ENCODE measurements around the gene SERPING1.

SERPING1 gene

DNA sequence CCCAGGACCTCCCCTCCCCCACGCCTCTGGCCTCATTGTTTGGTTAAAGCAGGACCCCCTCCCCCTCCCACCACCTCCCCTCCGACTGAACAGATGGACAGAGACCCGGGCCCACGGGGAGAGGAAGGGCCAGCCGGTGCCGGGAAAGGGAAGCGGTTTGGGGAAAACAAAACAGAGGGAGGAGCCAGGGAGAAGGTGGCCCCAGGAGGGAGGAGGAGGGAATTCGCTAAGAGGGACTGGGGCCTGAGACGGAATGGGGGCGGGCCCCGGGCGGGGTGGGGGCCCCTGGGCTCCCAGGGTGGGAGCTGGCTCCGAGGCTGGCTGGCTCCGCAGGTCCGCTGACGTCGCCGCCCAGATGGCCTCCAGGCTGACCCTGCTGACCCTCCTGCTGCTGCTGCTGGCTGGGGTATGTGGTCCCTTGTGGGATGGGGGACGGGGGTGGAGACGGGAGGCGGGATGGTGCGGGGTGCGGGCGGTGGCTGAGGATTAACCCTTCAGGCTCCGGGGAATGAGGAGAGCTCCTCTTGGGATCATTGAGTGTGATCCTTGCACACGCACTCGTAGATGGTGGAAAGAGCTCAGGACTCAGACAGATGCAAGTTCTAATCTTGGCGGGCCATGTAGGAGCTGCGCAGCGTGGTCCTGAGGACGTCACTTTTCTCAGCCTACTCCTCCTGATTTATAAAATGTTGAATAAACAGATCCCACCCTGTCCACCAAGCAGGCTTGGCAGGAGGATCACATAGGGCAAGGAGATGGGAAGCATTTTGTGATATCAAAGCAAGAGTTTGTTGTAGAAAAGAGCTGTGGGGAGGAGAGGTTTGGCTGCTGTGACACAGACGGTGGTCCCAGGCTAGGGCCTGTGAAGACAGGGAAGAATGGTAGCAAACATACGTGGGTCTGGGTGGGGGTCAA, 688 bp downstream of the SERPING1 start:
- no peak for DNase-seq (ENCODE audit: low read depth in 2 of 2)

DNA sequence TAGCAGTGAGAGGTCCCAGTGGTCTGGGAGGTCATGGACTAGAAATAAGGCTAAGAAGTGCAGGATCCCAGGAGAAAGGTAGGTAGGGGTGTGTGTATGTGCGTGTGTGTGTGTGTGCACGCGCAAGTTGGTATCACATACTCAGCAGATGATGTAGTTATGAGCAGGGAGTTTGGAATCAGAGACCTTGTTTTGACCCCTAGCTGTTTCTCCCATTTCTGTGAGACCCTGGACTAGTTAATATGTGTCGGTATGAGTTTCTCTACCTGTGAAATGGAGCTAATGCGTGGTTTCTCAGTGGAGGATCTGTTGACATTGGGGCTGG, 1.3 kb downstream of the SERPING1 start:
- no peak for DNase-seq (ENCODE audit: low read depth in 2 of 2)

DNA sequence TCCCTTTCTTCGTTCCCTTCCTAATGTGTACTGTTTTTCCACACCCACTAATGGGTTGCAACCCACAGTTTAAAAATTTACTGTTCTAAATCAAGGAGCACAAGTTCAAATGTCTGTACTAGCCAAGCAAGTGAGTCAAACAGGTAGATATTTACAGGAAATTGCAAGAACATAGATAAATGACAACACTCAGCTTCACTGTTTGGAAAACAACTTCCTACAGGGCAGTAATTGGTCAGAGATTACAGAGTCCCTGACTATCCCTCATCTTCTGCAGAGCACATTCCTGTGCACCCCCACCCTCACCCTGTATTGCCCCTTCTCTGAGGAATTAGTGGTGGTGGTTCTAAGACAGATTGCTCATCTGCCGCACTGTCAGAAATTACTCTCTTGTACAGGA, 1.9 kb downstream of the SERPING1 start:
- DNase-seq (ENCODE audit: low read depth in 2 of 2), result no peak

DNA sequence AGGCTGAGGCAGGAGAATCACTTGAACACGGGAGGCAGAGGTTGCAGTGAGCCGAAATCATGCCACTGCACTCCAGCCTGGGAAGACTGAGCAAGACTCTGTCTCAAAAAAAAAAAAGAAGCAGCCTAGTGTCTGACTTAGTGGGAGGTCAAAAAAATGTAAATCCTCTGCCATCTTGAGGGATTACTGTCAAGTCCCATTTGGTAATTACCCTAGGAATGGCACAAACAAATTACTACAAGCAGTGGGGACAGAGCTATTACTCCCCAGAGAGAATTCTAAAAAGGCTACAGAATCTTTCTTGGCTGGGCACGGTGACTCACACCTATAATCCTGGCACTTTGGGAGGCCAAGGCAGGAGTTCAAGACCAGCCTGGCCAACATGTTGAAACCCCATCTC, 3.8 kb downstream of the SERPING1 start:
- no peak for DNase-seq (ENCODE audit: low read depth in 2 of 2)

DNA sequence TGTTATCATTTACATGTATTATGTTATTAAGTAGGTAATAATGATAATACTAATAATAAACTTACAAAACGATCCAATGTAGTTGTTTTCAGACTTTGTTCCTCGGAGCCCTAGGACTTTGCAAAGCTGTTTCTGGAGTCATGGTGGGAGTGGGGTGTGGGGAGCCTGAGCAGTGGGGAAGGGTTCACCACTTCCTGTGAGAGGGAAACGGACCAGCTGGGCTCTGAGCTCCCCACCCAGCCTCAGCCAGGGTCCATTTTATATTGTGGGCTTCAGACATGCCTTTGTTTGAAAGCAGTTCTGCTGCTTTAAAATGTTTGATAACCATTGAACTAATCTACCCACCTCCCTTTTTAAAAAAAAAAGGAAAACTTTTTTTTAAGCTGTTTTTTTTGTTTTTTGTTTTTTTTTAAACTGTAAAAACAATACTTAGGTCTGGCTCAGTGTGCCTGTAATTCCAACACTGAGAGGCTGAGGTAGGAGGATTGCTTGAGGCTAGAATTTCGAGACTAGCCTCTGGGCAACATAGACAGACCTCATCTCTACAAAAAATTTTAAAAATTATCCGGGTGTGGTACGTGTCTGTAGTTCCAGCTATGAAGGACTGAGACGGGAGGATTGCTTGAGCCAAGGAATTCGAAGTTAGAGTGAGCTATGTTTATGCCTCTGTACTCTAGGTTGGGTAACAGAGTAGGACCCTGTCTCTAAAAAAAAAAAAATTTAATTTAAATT, 7.0 kb downstream of the SERPING1 start:
- no peak for DNase-seq (ENCODE audit: low read depth in 2 of 2)

DNA sequence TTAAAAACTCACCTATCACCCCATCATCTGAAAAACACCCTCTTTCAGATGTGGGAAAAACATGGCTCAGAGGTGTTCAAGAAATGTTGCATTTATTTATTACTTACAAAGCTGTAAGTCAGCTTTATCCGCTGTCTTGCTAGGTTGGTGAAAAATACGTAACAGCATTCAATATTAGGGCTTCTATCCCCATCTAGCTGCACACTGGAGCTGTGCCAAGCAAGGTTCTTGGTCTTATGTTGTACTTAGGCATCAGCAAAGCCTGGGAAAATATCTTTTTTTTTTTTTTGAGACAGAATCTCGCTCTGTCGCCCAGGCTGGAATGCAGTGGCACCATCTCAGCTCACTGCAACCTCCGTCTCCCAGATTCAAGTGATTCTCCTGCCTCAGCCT, 7.5 kb downstream of the SERPING1 start:
- DNase-seq (ENCODE audit: low read depth in 2 of 2), result no peak

DNA sequence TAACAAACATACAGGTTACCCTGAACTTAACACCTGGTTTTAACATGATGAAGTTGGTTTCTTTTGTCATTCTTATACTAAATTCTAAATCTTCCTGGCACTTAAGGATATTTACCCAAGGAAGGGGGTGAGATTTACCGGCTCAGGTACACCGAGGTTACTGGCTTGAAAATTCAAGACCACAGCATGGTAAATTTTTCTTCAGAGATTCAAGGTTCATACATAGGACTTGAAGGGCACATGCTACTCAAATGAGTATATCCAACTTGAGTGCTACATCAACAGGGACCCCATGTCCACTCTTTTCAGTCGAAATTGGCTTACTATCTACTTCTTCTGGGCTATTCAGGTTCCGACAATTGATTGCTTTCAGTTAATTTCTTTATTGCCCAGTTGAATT, 12.7 kb downstream of the SERPING1 start:
- DNase-seq (ENCODE audit: low read depth in 2 of 2), result no peak

DNA sequence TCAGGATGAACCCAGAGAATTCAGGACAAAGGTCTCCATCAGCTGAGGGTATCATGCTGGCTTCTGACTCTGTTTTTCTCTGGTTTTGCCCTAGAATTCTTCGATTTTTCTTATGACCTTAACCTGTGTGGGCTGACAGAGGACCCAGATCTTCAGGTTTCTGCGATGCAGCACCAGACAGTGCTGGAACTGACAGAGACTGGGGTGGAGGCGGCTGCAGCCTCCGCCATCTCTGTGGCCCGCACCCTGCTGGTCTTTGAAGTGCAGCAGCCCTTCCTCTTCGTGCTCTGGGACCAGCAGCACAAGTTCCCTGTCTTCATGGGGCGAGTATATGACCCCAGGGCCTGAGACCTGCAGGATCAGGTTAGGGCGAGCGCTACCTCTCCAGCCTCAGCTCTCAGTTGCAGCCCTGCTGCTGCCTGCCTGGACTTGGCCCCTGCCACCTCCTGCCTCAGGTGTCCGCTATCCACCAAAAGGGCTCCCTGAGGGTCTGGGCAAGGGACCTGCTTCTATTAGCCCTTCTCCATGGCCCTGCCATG, 16.8 kb downstream of the SERPING1 start:
- DNase-seq (ENCODE audit: low read depth in 2 of 2), result no peak

DNA sequence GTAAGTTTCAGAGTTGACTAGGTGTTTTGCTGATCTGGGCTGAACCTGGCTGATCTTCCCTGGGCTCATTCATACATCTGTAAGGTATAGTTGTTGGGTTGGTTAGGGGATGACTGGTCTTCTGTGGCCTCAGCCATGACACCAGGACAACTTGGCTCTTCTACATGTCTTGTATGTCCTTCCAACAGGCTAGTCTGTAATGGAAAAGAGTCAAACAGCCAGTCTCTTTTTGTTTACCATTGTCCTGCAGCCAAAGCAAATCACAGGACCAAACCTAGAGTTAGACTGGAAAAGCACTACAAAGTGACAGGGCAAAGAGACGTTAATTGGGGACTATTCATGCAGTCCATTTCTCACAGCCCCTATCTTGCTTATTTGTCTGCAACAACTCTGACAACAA, 17.8 kb downstream of the SERPING1 start:
- no peak for DNase-seq (ENCODE audit: low read depth in 2 of 2)

DNA sequence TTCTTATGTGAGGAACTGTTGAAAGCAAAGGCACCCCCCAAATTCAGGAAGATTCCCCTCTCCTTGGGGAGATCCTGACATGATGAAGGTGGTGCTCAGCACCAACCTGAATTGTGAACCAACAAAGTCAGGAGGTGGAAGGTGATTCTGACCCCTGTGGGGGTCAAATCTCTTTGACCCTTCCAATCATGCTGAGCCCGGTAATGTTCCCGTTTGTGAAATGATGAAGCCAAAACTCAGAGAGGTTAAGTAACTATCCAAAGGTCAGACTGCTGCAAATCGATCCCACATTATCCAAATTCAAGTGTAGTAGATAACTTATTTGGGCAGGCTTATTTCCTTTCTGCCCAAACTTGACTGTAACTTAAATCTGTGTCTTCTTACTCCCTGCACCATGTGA, 19.1 kb downstream of the SERPING1 start:
- DNase-seq (ENCODE audit: low read depth in 2 of 2), result no peak

DNA sequence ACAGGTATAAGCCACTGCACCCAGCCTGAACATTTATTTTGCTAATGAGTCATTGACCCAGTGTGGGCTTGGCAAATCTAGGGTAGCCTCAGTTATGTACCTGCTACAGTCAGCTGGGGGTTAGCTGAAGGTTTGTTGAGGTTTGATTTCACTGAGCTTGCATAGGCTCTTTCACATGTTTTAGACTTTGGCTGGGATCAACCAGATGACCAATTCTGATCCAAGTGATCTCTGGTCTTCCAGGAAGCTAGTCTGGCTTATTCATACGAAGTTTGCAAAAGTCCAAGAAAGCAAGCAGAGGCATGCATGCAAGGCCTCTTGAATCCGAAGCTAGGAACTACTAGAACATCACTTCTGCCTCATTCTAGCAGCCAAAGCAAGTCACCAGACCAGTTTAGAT, 21.0 kb downstream of the SERPING1 start:
- no peak for DNase-seq (ENCODE audit: low read depth in 2 of 2)

DNA sequence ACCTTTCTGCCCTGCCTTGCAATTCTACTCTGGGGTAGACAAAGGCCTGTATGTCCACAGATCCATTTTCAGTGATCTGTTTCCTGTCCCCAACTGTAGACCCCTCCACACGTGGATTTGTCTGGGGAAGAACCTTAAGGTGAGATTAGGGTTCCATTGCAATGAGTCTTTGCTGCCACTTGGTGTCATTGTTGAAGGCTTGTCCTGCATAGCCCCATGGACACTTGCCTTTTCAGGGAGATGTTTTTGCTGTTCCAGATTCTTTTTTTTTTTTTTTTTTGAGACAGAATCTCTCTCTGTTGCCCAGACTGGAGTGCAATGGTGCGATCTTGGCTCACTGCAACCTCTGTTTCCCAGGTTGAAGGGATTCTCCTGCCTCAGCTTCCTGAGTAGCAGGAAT, 21.8 kb downstream of the SERPING1 start:
- no peak for DNase-seq (ENCODE audit: low read depth in 2 of 2)

DNA sequence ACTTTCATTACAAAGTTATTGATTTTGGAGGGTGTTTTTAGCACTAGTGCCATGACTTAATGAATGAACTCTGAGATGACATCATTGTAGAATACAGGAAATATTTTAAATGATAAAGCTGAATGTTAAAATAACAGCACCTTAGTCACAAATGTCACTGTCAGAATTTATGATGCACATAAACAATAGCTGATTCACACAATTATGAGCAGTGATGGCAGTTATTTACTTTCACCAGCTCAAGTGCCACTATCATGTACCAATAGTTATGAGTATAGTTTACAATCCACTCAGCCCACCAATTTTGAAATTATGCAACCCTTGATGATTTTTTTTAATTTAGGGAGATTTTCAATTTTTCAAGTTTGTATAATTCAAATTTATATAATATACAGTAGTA, 23.0 kb downstream of the SERPING1 start:
- no peak for DNase-seq (ENCODE audit: low read depth in 2 of 2)

DNA sequence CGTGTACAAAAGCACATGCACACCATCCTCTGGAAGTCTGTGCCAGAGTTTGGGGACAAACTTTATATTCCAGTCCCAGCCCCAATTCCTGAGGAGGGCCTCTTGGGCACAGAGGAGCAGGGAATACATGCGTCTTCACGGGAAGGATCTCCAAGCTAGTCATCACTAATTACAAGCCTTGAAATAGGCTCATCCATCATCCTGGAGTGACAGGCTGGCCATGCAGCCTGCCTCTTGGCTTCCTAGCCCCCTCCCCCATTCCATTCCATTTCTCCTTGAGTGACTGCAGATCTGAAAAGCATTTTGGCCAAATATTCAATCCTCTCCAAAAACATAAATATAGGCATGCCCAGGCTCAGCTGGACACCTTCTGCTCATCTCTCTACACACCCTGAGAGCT, 24.8 kb downstream of the SERPING1 start:
- DNase-seq (ENCODE audit: low read depth in 2 of 2), result no peak

DNA sequence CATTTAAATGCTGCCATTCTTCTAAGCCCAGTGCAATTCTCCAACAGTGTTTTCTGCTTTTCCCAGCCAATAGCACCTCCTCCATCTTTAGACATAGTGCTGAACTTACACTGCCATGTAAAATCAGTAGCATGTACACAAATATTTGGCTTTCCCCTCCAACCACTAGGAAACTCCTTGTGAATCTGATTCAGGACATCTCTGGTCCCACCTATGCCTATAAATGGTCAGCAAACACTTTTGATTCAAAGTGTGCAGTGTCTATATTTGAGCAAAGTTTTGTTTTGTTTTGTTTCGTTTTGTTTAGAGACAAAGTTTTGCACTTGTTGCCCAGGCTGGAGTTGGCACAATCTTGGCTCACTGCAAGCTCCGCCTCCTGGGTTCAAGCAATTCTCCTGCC, 27.4 kb downstream of the SERPING1 start:
- DNase-seq (ENCODE audit: low read depth in 2 of 2), result no peak

DNA sequence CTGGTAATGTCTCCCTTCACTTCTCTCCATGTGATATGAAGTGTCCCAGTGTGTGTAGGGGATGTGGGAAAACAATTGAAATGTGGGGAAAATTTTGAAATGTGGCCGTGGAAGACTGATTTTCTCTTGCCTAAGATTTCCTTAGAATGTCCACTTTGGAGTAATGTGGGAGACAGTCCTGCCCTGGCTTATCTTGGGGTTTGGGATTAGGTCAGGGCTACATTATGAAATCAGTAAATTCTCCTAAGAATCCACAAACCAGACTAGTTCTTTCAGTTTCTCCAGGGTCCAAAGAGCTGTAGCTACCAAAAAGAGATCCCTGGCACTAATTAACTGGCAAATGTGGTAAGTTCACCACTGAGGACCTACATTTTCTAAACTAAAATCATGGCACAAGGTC, 29.4 kb downstream of the SERPING1 start:
- DNase-seq (ENCODE audit: low read depth in 2 of 2), result no peak

DNA sequence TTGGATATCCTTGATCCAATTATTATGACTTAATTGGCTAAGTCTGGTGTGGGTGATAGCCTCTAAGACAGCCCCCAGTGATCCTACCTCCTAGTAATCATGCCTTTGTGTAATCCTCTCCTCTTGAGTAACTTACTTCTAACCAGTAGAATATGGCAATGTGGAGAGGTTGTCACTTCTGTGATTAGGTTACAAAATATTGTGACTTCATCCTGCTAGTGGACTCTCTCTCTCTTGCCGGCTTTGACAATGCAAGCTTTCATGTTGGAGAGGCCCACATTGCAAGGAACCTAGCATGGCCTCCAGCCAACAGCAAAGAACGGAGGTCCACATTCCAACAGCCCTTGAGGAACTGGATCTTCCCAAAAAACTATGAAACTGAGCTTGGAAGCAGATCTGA, 32.7 kb downstream of the SERPING1 start:
- no peak for DNase-seq (ENCODE audit: low read depth in 2 of 2)

DNA sequence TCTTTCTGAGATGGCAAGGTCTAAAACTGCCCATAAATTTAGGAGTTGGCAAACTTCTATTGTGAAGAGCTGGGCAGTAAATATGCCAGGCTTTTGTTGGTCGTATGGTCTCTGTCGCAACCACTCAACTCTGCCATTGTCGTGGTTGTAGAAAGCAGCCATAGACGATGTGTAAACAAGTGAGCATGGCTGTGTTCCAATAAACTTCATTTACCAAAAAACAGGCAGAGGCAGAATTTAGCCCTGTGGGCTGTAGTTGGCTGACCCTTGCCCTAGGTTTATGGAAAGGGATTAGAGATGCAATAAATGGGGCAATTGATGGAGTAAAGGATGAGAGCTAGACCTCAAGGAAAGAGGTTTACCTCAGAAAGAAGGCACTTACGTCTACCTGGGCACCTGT, 34.6 kb downstream of the SERPING1 start:
- no peak for DNase-seq (ENCODE audit: low read depth in 2 of 2)

DNA sequence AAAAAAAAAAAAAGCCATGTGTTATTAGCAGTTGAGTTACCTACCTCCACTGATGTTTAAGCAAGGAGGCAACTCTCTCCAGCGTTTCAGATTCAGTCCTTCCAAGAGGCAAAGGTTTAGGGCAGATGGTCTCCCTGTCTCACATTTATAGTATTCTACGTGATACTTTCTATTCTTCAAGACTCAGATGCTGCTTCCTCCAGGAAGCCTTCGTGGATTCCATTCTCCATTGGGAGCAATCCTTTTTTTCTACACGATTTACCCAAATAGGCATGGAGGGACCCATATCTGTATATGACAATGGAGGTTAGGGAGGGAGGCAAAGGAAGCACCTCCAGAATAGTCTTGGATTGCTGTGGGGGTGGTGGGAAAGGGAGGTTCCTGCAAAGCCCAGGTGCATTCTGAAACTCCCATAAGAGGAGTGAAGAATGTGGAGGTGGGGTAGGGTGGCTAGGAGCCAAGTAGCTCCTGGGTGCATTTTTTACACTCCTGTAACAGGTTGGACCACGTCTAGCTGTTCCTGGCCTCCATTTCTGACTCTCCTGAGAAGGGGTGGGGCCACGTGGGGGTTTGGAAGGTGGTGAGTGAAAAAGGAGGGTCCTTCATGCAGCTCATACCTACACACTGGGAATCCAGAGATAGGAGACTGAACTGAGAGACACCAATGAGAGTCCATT, 36.0 kb downstream of the SERPING1 start:
- no peak for DNase-seq (ENCODE audit: low read depth in 2 of 2)

DNA sequence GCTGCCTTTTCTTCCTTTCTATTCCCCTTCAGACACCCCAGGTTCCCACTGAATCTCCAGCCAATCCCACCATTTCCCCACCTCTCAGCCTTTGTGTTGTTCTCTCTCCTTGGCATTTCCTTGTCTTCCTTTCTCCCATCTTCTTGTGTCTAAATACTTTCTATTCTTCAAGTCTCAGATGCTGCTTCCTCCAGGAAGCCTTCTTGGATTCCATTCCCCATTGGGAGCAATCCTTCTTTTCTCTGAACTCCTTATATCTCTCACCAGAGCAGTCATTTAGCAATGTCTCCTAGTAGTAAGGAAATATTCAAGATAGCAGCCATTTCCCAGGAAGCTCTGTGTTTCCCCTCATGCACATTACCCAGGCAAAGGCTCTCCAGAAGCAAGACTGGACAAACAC, 36.8 kb downstream of the SERPING1 start:
- DNase-seq (ENCODE audit: low read depth in 2 of 2), result no peak

DNA sequence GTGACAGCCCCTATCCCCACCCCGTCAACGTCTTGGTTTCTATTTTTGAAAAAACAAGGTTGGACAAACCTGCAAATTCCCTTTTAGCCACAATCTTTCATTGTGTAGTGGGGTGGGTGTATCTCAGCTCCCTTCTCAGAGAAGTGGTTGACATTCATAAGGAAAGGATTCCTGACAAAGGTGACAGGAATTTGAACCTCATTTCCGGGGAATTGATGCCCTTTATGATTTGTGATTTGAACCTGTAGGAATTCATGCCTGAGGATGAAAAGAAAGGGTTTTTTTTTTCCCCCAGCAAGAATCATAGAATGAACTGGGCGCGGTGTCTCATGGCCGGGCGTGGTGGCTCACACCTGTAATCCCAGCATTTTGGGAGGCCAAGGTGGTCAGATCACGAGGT, 37.8 kb downstream of the SERPING1 start:
- DNase-seq (ENCODE audit: low read depth in 2 of 2), result no peak

DNA sequence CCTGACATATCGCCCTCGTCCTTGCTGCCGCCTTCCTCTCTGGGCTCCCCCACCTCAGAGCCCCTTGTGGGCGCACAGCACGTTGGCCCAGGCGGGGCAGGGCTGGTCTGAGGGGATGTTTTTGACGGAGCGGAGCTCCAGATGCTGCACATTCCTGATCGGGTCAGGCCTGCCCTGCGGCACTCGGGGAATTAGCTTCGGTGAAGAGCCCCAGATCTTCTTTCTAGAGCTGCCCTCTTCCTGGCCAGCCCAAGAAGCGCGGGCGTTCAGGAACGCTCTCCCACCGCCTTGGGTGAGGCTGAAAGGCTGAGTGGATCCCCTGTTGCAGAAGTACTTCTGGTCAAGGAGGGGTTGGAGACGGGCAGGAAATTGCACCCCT, 40.1 kb downstream of the SERPING1 start:
- no peak for DNase-seq (ENCODE audit: low read depth in 2 of 2)
